ENCODE data around the gene DHX34.

Gene DHX34

GRCh38 chr19:47418692-47419029, 69.5 kb downstream of the DHX34 start:
- Histone ChIP-seq H4K20me1 (ENCODE audit: control insufficient read depth, insufficient read depth, low read depth, low read length) (no peaks in the 10 kb centered on the region), H3K27ac (ENCODE audit: low read depth, low read length) (0 out of 2 replicates have a peak overlapping the region, but pooled peaks have one; percentile 1), H3K27me3 (ENCODE audit: control insufficient read depth, low read length) (peaks cover 51% of the 10 kb centered on the region), H3K4me1 (ENCODE audit: control insufficient read depth, low read length) (peaks cover 53% of the 10 kb centered on the region), H3K4me2 (ENCODE audit: low read length) (peak overlapping the region; percentile 65), H3K4me3 (ENCODE audit: low read length) (peak overlapping the region; percentile 72), H3K9me2 (replicated peaks; ENCODE audit: control insufficient read depth, low read length) (no peaks in the 10 kb centered on the region), H3K36me3 (ENCODE audit: control insufficient read depth, low read length) (peaks cover 11% of the 10 kb centered on the region), H3K9me3 (ENCODE audit: control insufficient read depth, insufficient read depth, low read length) (no peaks in the 10 kb centered on the region), H3F3A (ENCODE audit: control insufficient read depth, insufficient read depth) (peaks cover 3% of the 10 kb centered on the region; the same call in 1 of the 2 replicates), H3K79me2 (ENCODE audit: control insufficient read depth, low read length) (peaks cover 10% of the 10 kb centered on the region)
- TF ChIP-seq EZH2phosphoT487 (IDR thresholded peaks at IDR 0.05; ENCODE audit: borderline replicate concordance, low read length) (no peak), CTCF (IDR thresholded peaks at IDR 0.05; ENCODE audit: low read depth, low read length, poor library complexity, severe bottlenecking) (no peak)

GRCh38 chr19:47419030-47419783, 70.1 kb downstream of the DHX34 start, which contains the start of gene MEIS3:
TSS of gene MEIS3 (minus strand) at chr19:47419527. CDS start at chr19:47419081, 446 bp downstream.
- 0 out of 2 replicates have a peak within 1 kb of the TSS, but pooled peaks have one; percentile 1 for H3K27ac ChIP-seq (ENCODE audit: low read depth, low read length)
- no peaks in the 10 kb centered on the region for H3K9me2 ChIP-seq (replicated peaks; ENCODE audit: control insufficient read depth, low read length)
- H3K27me3 ChIP-seq (ENCODE audit: control insufficient read depth, low read length), result peaks cover 54% of the 10 kb centered on the region
- peaks cover 53% of the 10 kb centered on the region for H3K4me1 ChIP-seq (ENCODE audit: control insufficient read depth, low read length)
- H3K36me3 ChIP-seq (ENCODE audit: control insufficient read depth, low read length), result peaks cover 8% of the 10 kb centered on the region
- TF ChIP-seq EZH2phosphoT487 (IDR thresholded peaks at IDR 0.05; ENCODE audit: borderline replicate concordance, low read length) (no peak), CTCF (IDR thresholded peaks at IDR 0.05; ENCODE audit: low read depth, low read length, poor library complexity, severe bottlenecking) (no peak)
- peak within 1 kb of the TSS; percentile 65 for H3K4me2 ChIP-seq (ENCODE audit: low read length)
- H3K9me3 ChIP-seq (ENCODE audit: control insufficient read depth, insufficient read depth, low read length), result no peaks in the 10 kb centered on the region
- no peaks in the 10 kb centered on the region for H4K20me1 ChIP-seq (ENCODE audit: control insufficient read depth, insufficient read depth, low read depth, low read length)
- H3K4me3 ChIP-seq (ENCODE audit: low read length), result peak within 1 kb of the TSS; percentile 72
- H3F3A ChIP-seq (ENCODE audit: control insufficient read depth, insufficient read depth), result peaks cover 3% of the 10 kb centered on the region; the same call in 1 of the 2 replicates
- peaks cover 10% of the 10 kb centered on the region for H3K79me2 ChIP-seq (ENCODE audit: control insufficient read depth, low read length)

- peaks cover 10% of the 10 kb centered on the region for H3K79me2 ChIP-seq (ENCODE audit: control insufficient read depth, low read length)
- peaks cover 53% of the 10 kb centered on the region for H3K4me1 ChIP-seq (ENCODE audit: control insufficient read depth, low read length)
- H3K36me3 ChIP-seq (ENCODE audit: control insufficient read depth, low read length), result peaks cover 4% of the 10 kb centered on the region; the same call in 1 of the 2 replicates
- TF ChIP-seq CTCF (IDR thresholded peaks at IDR 0.05; ENCODE audit: low read depth, low read length, poor library complexity, severe bottlenecking) (no peak), EZH2phosphoT487 (IDR thresholded peaks at IDR 0.05; ENCODE audit: borderline replicate concordance, low read length) (no peak)
- peak overlapping the region; percentile 72; the same call in 1 of the 2 replicates for H3K4me3 ChIP-seq (ENCODE audit: low read length)
- H3K27me3 ChIP-seq (ENCODE audit: control insufficient read depth, low read length), result peaks cover 54% of the 10 kb centered on the region
- no peaks in the 10 kb centered on the region for H3K9me3 ChIP-seq (ENCODE audit: control insufficient read depth, insufficient read depth, low read length)
- no peaks in the 10 kb centered on the region for H4K20me1 ChIP-seq (ENCODE audit: control insufficient read depth, insufficient read depth, low read depth, low read length)
- H3F3A ChIP-seq (ENCODE audit: control insufficient read depth, insufficient read depth), result peaks cover 3% of the 10 kb centered on the region; the same call in 1 of the 2 replicates
- peak overlapping the region; percentile 65 for H3K4me2 ChIP-seq (ENCODE audit: low read length)
- H3K9me2 ChIP-seq (replicated peaks; ENCODE audit: control insufficient read depth, low read length), result no peaks in the 10 kb centered on the region
- H3K27ac ChIP-seq (ENCODE audit: low read depth, low read length), result no peak overlapping the region
Measured at GRCh38 chr19:47419789-47420188, 70.7 kb downstream of the DHX34 start.
